Stimulated activated CD4-positive, alpha-beta T cell treated with anti-CD3 and anti-CD28 coated beads, Interleukin-4, amount 100 ng/mL, for 4 hours (primary cell): ENCODE data around the gene PCDHA13.
"Not testable (repeated sequence)": the region's sequence is repeated elsewhere in the genome, so short reads cannot be mapped to it uniquely, and the experiment has no call there.

Experiments
- DNase-seq, 2 experiments: peaks; one replicate each; pipeline ENCODE4 v3.0.0-alpha.2; 2020

Gene PCDHA13

GRCh38 chr5:140881889-140882590 is at the start of gene PCDHA13:
PCDHA13 (plus strand) TSS chr5:140882124; CDS start chr5:140882269, 145 bp downstream.
- DNase-seq, result no peak

GRCh38 chr5:140833993-140834392 is 47.9 kb upstream of the PCDHA13 start, which contains the start of gene PCDHA7:
PCDHA7 (plus strand) TSS chr5:140834269; CDS start chr5:140834384, 115 bp downstream.
- no peak for DNase-seq

- DNase-seq, result not testable (repeated sequence)
Measured at GRCh38 chr5:140834439-140835008, 47.4 kb upstream of the PCDHA13 start.

- DNase-seq, result no peak
Measured at GRCh38 chr5:140835622-140836510, 46.1 kb upstream of the PCDHA13 start.

GRCh38 chr5:140840978-140841962 is 40.7 kb upstream of the PCDHA13 start, which contains the start of gene PCDHA8:
PCDHA8 (plus strand) TSS chr5:140841187; CDS start chr5:140841322, 135 bp downstream.
- no peak for DNase-seq

GRCh38 chr5:140842798-140843733 is 38.9 kb upstream of the PCDHA13 start:
- no peak for DNase-seq

GRCh38 chr5:140848139-140849102 is 33.5 kb upstream of the PCDHA13 start, which contains the start of gene PCDHA9:
PCDHA9 (plus strand) TSS chr5:140848382; CDS start chr5:140848496, 114 bp downstream.
- not testable (repeated sequence) for DNase-seq

- not testable (repeated sequence) for DNase-seq
Measured at GRCh38 chr5:140849831-140850634, 31.9 kb upstream of the PCDHA13 start.

GRCh38 chr5:140855772-140856674 is 25.9 kb upstream of the PCDHA13 start, which contains the start of gene PCDHA10:
PCDHA10 (plus strand) TSS chr5:140855897; CDS start chr5:140856049, 152 bp downstream.
- no peak for DNase-seq

GRCh38 chr5:140857177-140857986 is 24.5 kb upstream of the PCDHA13 start:
- DNase-seq, result no peak

- DNase-seq, result no peak
Measured at GRCh38 chr5:140857987-140858240, 24.0 kb upstream of the PCDHA13 start.

- no peak for DNase-seq
Measured at GRCh38 chr5:140862441-140863295, 19.3 kb upstream of the PCDHA13 start.

GRCh38 chr5:140868721-140869554 is 13.0 kb upstream of the PCDHA13 start, which contains the start of gene PCDHA11:
PCDHA11 (plus strand) TSS chr5:140868957; CDS start chr5:140869104, 147 bp downstream.
- DNase-seq, result no peak

GRCh38 chr5:140869555-140869886 is 12.4 kb upstream of the PCDHA13 start:
- no peak for DNase-seq
